ENCODE results near the gene PARVA. TPM values are rescaled to one million over a fixed set of nuclear protein-coding genes. Genes with fewer than 3 reads are reported as not detected.

PARVA gene
- total RNA-seq, 4 donors from 2014 or later, result 28.5 to 37.4 (median 32.2) TPM

GRCh38 chr11:12554122-12554521, 176.8 kb downstream of the PARVA start:
- Histone ChIP-seq H3K9me3 (no peaks in the 10 kb centered on the region), H3K27ac (no peak overlapping the region), H3K27me3 (no peaks in the 10 kb centered on the region), H3K4me1 (peaks cover 4 to 9% of the 10 kb centered on the region in 2 donors), H3K36me3 (no peaks in the 10 kb centered on the region), H3K4me3 (replicated peaks in 1 of 3) (no peak overlapping the region)
- TF ChIP-seq CTCF (IDR thresholded peaks at IDR 0.05) (no peak), POLR2A (IDR thresholded peaks at IDR 0.05) (no peak)
- 0% methylated on average over 1 of the region's 1 CpG for WGBS, 2 donors
- intact Hi-C loops (cut with DNase I), result no loop called here
- no peak for DNase-seq

GRCh38 chr11:12556155-12556554, 178.8 kb downstream of the PARVA start:
- H3K9me3 ChIP-seq, result no peaks in the 10 kb centered on the region
- H3K4me3 ChIP-seq (replicated peaks in 1 of 3), result no peak overlapping the region
- H3K27ac ChIP-seq, result peak overlapping the region in 1 of 3 donors; percentile 43
- 51 to 59% methylated on average over 3 of the region's 3 CpGs for WGBS, 2 donors
- no peaks in the 10 kb centered on the region for H3K27me3 ChIP-seq
- TF ChIP-seq CTCF (IDR thresholded peaks at IDR 0.05) (no peak), POLR2A (IDR thresholded peaks at IDR 0.05) (no peak)
- H3K36me3 ChIP-seq, result no peaks in the 10 kb centered on the region
- H3K4me1 ChIP-seq, result peaks cover 4 to 9% of the 10 kb centered on the region in 2 donors
- intact Hi-C loops (cut with DNase I), result no loop called here
- DNase-seq, result no peak

- TF ChIP-seq CTCF (IDR thresholded peaks at IDR 0.05) (no peak), POLR2A (IDR thresholded peaks at IDR 0.05) (no peak)
- WGBS, 2 donors, result 23 to 33% methylated on average over 6 of the region's 6 CpGs
Observed at GRCh38 chr11:12556788-12557384, 179.5 kb downstream of the PARVA start.

GRCh38 chr11:12559011-12559410, 181.6 kb downstream of the PARVA start:
- intact Hi-C loops (cut with DNase I), result no loop called here
- WGBS, 2 donors, result 73 to 87% methylated on average over 3 of the region's 3 CpGs
- H3K27ac ChIP-seq, result no peak overlapping the region

More at GRCh38 chr11:12556788-12557384, 179.5 kb downstream of the PARVA start:
- intact Hi-C loops (cut with DNase I), result no loop called here
- no peaks in the 10 kb centered on the region for H3K9me3 ChIP-seq
- H3K4me3 ChIP-seq (replicated peaks in 1 of 3), result no peak overlapping the region
- peak; percentile 67 to 78 for DNase-seq
- no peaks in the 10 kb centered on the region for H3K36me3 ChIP-seq
- peaks cover 4 to 9% of the 10 kb centered on the region in 2 donors for H3K4me1 ChIP-seq
- peak overlapping the region in 1 of 3 donors; percentile 43 for H3K27ac ChIP-seq
- no peaks in the 10 kb centered on the region for H3K27me3 ChIP-seq

More at GRCh38 chr11:12559011-12559410, 181.6 kb downstream of the PARVA start:
- no peaks in the 10 kb centered on the region for H3K36me3 ChIP-seq
- H3K9me3 ChIP-seq, result no peaks in the 10 kb centered on the region
- H3K4me3 ChIP-seq (replicated peaks in 1 of 3), result no peak overlapping the region
- TF ChIP-seq POLR2A (IDR thresholded peaks at IDR 0.05) (no peak), CTCF (IDR thresholded peaks at IDR 0.05) (no peak)
- no peaks in the 10 kb centered on the region for H3K27me3 ChIP-seq
- H3K4me1 ChIP-seq, result peaks cover 4 to 9% of the 10 kb centered on the region in 2 donors
- DNase-seq, result no peak

Data from thyroid gland (tissue), 4 donors.